GM19397 (cell line): ENCODE measurements around the gene SOCS3.
"Not testable (repeated sequence)": the region's sequence is repeated elsewhere in the genome, so short reads cannot be mapped to it uniquely, and the experiment has no call there.

Experiments used
- ATAC-seq: cut with Tn5 transposase; IDR thresholded peaks from one replicate; pipeline ENCODE4 v1.9.1; 2021; ENCODE audit warnings: mild to moderate bottlenecking, moderate library complexity; ENCODE audit not compliant: unreplicated experiment

The SOCS3 gene

GRCh38 chr17:78335209-78335608 is 24.7 kb downstream of the SOCS3 start:
- ATAC-seq = no peak

- no peak for ATAC-seq
Observed at GRCh38 chr17:78332991-78333390, 26.9 kb downstream of the SOCS3 start.

GRCh38 chr17:78331355-78331754 is 28.5 kb downstream of the SOCS3 start:
- ATAC-seq = not testable (repeated sequence)

- no peak for ATAC-seq
Observed at GRCh38 chr17:78330570-78331224, 29.2 kb downstream of the SOCS3 start.

GRCh38 chr17:78329263-78330059 is 30.4 kb downstream of the SOCS3 start:
- ATAC-seq = no peak

GRCh38 chr17:78327880-78328279 is 32.0 kb downstream of the SOCS3 start:
- no peak for ATAC-seq

- no peak for ATAC-seq
Observed at GRCh38 chr17:78325076-78325687, 34.7 kb downstream of the SOCS3 start.

GRCh38 chr17:78324391-78325075 is 35.3 kb downstream of the SOCS3 start:
- no peak for ATAC-seq

GRCh38 chr17:78323826-78324390 is 36.0 kb downstream of the SOCS3 start:
- ATAC-seq = no peak

GRCh38 chr17:78322858-78323455 is 36.9 kb downstream of the SOCS3 start:
- ATAC-seq = no peak

- no peak for ATAC-seq
Observed at GRCh38 chr17:78322327-78322857, 37.5 kb downstream of the SOCS3 start.

GRCh38 chr17:78318843-78319242 is 41.0 kb downstream of the SOCS3 start:
- ATAC-seq = no peak

- no peak for ATAC-seq
Observed at GRCh38 chr17:78318407-78318806, 41.5 kb downstream of the SOCS3 start.

- ATAC-seq = no peak
Observed at GRCh38 chr17:78317794-78318400, 42.0 kb downstream of the SOCS3 start.

GRCh38 chr17:78316867-78317789 is 42.7 kb downstream of the SOCS3 start:
- ATAC-seq = no peak

GRCh38 chr17:78316115-78316866 is 43.6 kb downstream of the SOCS3 start:
- no peak for ATAC-seq

- ATAC-seq = no peak
Observed at GRCh38 chr17:78315355-78316114, 44.3 kb downstream of the SOCS3 start.
